Medulla oblongata (tissue), 1 donor: ENCODE data around the gene MKRN2OS.

Source experiments
- DNase-seq: peaks from one replicate; pipeline ENCODE4 v3.0.0-alpha.2; 2015; ENCODE audit errors: extremely low spot score

The MKRN2OS gene

DNA sequence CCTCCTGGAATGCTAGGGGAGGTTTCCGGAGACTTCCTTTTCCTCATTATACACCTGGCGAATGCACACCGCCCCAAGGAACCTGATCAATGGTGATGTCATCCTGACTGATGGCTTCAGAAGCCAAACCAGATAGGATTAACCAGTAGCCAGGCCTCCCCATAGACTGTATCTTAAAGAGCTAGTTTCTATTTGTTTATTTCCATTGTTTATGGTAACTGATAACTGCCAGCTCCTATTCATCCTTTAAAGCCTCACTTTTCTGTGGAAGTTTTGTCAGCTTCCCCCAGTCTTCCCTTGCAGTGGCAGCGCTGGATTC, at the start of gene MKRN2OS:
TSS of gene MKRN2OS (minus strand) at position 27 of the 319 bp plus-strand sequence. CDS start 35 bp downstream, outside the sequence.
- DNase-seq, result no peak

GRCh38 chr3:12593473-12593872, 48.2 kb upstream of the MKRN2OS start:
- DNase-seq, result no peak

GRCh38 chr3:12591997-12592715, 46.9 kb upstream of the MKRN2OS start:
- DNase-seq, result no peak

DNA sequence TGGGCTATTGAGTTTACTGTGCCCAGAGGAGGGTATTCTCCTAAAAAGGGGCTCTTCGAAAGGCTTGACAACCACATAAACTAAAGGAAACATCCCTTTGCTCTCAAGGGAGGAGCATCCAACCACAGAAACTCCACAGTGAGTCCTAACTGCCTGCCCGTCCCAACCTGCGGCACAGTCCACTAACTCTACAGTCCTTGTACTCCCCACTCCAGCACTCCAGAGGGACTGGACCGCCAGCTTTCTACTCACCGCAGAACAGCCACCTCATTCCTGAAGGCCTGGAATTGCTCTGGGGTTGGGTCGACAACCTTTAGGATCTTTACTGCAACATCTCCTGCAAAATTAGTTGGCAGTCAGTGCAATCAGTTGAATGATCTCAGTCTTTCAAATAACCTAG, 46.2 kb upstream of the MKRN2OS start:
- DNase-seq, result no peak

GRCh38 chr3:12590096-12590495, 44.8 kb upstream of the MKRN2OS start:
- DNase-seq, result no peak

- no peak for DNase-seq
Measured at GRCh38 chr3:12588039-12589009, 43.0 kb upstream of the MKRN2OS start.

GRCh38 chr3:12586403-12586802, 41.1 kb upstream of the MKRN2OS start:
- DNase-seq, result no peak

GRCh38 chr3:12585970-12586369, 40.7 kb upstream of the MKRN2OS start:
- DNase-seq, result no peak

GRCh38 chr3:12585181-12585580, 39.9 kb upstream of the MKRN2OS start:
- DNase-seq, result peak; percentile 38

DNA sequence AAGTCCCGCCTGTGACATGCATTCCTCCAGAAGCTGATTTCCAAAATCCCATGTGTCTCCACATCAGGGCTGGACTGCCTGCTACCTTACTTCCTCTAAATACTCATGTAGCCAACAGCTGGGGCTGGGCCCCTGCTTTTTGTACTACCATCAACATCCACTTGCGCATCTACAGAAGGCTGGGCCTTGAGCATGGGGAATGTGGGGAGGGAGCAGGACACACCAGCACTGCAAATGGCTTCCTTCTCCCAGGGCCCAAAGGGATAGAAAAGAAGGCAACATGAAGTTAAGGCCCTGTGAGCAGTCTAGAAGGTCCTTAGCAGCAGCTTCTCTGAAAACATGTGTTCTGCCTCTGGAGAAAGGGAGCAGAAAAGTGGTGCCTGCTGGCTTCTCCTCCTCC, 38.8 kb upstream of the MKRN2OS start:
- DNase-seq, result no peak

DNA sequence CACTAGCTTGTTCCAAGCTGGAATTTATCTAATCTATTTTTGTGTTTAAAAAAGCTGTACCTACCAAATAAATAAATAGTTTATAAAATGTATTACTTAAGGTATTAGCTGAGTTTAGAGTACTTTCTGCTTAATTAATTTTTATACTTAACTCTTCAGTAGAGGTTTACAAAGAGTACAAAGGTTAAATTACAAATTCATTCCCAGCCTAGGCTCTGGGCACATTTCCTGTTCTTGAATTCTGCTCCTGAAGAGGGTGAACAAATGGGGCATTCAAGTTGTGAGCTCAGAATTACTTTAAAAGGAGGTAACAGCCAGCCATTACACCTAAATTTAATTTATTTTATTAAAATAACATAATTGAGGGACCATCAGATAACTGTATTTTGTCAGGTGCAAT, 38.0 kb upstream of the MKRN2OS start:
- DNase-seq, result peak; percentile 33

DNA sequence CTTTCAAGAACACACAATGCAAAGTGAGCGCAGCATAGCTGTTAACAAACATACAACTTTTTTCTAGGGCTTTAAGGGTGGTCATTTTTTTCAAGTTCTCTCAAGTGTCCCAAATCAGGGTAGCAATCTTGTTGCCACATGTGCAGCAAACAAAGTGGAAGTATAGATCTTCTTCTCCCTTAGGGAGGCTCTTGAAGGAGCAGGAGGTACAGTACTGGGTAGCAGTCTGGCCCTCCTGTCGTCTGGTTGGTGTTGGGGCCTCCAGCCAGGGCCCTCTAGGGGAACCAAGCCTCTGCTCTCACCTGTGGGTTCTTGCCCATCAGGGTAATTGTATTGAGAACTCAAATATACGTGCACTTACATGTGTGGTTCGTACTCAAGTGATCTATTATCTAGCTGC, 37.4 kb upstream of the MKRN2OS start:
- no peak for DNase-seq

- no peak for DNase-seq
Measured at GRCh38 chr3:12579905-12580304, 34.6 kb upstream of the MKRN2OS start.

DNA sequence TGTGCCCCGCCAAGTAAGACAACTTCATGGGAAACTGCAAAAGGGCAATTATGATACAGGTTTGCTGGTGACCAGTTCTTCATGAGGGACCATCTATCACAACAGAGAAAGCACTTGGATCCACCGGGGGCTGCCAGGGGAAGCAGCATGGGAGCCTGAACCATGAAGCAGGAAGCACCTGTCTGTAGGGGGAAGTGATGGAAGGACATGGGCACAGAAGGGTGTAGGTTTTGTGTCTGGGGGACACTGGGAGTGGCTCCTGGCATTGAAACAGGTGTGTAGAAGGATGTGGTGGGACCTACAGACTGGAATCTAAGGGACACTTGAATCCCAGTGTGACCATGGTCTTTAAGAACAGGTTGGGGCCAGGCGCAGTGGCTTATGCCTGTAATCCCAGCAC, 34.2 kb upstream of the MKRN2OS start:
- DNase-seq, result no peak

DNA sequence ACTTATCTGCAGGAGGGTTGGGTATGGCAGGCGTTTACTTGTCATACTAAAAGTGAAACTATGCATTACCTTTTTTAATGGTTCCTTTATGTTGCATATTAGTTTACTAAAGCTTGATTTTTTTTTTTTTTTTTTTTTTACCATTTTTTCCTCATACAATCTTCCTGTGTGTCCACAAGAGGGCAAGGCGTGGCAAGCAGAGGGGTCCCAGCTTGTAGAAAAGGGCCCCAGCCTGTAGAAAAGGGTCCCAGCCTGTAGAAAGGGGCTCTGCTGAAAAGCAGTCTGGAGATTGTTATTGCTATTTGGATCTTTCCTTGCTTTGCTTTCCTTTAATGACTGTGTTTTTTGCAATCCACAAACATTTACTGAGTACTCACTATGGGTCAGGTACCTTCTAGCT, 33.4 kb upstream of the MKRN2OS start:
- no peak for DNase-seq

- DNase-seq, result no peak
Measured at GRCh38 chr3:12577379-12577778, 32.1 kb upstream of the MKRN2OS start.

DNA sequence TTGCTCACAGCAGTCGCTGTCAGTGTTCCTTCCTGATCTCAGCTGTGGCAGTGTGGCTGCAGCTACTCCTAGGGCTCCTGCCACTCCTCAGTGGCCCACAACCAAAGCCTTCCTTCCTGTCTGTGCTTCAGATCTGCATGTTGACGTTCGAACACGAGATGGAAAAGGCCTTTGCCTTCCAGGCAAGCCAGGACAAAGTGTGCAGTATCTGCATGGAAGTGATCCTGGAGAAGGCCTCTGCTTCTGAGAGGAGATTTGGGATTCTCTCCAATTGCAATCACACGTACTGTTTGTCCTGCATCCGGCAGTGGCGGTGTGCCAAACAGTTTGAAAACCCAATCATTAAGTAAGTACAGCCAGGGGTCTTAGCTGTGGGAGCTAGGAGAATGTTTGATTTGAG, 29.4 kb upstream of the MKRN2OS start:
- no peak for DNase-seq

GRCh38 chr3:12574131-12574530, 28.8 kb upstream of the MKRN2OS start:
- no peak for DNase-seq

GRCh38 chr3:12571986-12572385, 26.7 kb upstream of the MKRN2OS start:
- DNase-seq, result no peak

DNA sequence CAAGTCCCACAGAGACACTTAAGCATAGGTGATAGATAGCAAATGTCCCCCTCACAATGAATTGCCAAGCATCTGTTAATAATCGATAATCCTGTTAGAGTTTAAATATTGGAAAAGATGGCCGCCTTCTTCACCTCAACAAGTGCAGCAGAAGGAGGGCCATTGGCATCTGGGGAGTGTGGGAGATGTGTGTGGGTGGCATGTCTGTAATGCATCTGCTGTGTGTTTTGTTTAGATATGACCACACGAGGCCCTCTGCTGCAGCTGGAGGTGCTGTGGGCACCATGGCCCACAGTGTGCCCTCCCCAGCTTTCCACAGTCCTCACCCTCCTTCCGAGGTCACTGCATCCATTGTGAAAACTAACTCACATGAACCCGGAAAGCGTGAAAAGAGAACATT, 24.5 kb upstream of the MKRN2OS start:
- no peak for DNase-seq

DNA sequence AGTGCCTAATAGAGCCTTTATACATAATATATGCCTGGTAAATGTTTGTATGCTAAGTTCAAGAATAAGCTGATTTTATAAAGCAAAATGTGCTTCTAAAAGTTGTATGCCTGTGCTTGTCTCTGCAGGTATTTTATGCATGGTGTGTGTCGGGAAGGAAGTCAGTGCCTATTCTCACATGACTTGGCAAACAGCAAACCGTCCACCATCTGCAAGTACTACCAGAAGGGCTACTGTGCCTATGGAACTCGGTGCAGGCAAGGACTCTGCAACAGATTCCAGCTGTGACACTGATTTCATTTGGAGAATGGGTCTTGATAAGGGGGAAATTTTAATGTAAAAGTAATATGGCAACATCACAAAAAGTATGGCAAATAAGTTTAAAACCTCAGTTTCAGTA, 23.4 kb upstream of the MKRN2OS start:
- no peak for DNase-seq

DNA sequence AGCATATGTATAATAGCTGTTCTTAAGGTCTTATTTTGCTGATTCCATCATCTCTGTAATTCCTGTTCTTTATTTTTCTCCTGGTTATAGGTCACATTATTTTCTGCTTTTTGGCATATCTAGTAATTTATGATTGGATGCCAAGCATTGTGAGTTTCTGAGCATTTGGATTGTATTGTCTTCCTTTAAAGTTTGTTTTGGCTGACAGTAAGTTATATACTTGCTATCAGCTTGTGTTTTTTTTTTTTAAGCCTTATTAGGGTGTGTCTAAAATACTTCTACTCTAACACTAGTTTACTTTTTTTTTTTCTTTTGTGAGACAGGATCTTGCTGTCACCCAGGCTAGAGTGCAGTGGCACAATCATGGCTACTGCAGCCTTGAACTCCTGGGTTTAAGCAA, 21.7 kb upstream of the MKRN2OS start:
- DNase-seq, result no peak

GRCh38 chr3:12562451-12562850, 17.2 kb upstream of the MKRN2OS start:
- no peak for DNase-seq
